Lower leg skin (tissue), 4 donors: ENCODE results near the gene DVL1. TPM values are rescaled to one million over a fixed set of nuclear protein-coding genes. Genes with fewer than 3 reads are reported as not detected.

Experiments
- DNase-seq, 2 donors: peaks; one replicate each; pipeline ENCODE4 v3.0.0-alpha.2; 2019; ENCODE audit warnings: low spot score in 2 of 2
- H3K4me3 ChIP-seq: fragments of 200-600 bp; sonication (generic); 2 replicates; pipeline ENCODE4 v1.5.1; 2017; ENCODE audit warnings: mild to moderate bottlenecking, low read depth; ENCODE audit not compliant: poor library complexity, severe bottlenecking
- CTCF ChIP-seq, 3 donors: fragments of 450-650 bp; IDR thresholded peaks; one replicate each; pipeline ENCODE4 v1.5.1; 2016; ENCODE audit warnings: antibody characterized with exemption in 3 of 3, mild to moderate bottlenecking in 3 of 3, moderate library complexity in 2 of 3
- POLR2A ChIP-seq, 2 donors: fragments of 450-650 bp; IDR thresholded peaks; one replicate each; pipeline ENCODE4 v1.6.1; 2016 to 2017; ENCODE audit warnings: antibody characterized with exemption in 2 of 2, mild to moderate bottlenecking in 1 of 2, moderate library complexity in 1 of 2
- WGBS, 2 donors: methylation state at CpG; one replicate each; pipeline ENCODE4 v1.1.5; 2018; 5-methylcytosine and 5-hydroxymethylcytosine counted together
- intact Hi-C: fragments of 100-400 bp; cut with DNase I; formaldehyde crosslinking; loops from one replicate; pipeline ENCODE4 v1.15.0; 2023; ENCODE audit warnings: low total_unique reads
- total RNA-seq, 4 donors: library from RNA; depleted of rRNA; stranded (reverse); fragments of >200 nt; gene quantifications; one replicate each; pipeline ENCODE4 v1.1.0, GENCODE V29; 2016

DVL1 gene
- total RNA-seq, 4 donors from 2014 or later = 92.0 to 163 (median 113) TPM

- no peak overlapping the region for H3K4me3 ChIP-seq
- DNase-seq = no peak
- 36 to 49% methylated on average over 6 of the region's 6 CpGs for WGBS, 2 donors
- TF ChIP-seq CTCF (IDR thresholded peaks at IDR 0.05) (no peak), POLR2A (IDR thresholded peaks at IDR 0.05) (no peak)
- intact Hi-C loops = no loop called here
Observed at GRCh38 chr1:1359308-1359663, 10.1 kb upstream of the DVL1 start.

GRCh38 chr1:1358433-1359271, 9.4 kb upstream of the DVL1 start, which contains the start of gene MXRA8:
Gene MXRA8 (minus strand): TSS chr1:1358555. CDS start chr1:1358504, 51 bp downstream.
- H3K4me3 ChIP-seq = peak within 1 kb of the TSS; percentile 36
- TF ChIP-seq POLR2A (IDR thresholded peaks at IDR 0.05) = no peak
- no peak for TF ChIP-seq CTCF (IDR thresholded peaks at IDR 0.05)
- DNase-seq = no peak
- WGBS, 2 donors = 29 to 31% methylated on average over 23 to 27 of the region's 29 CpGs
- intact Hi-C loops = no loop called here

- intact Hi-C loops = no loop called here
- 26 to 31% methylated on average over 17 of the region's 18 CpGs for WGBS, 2 donors
- TF ChIP-seq POLR2A (IDR thresholded peaks at IDR 0.05) (no peak), CTCF (IDR thresholded peaks at IDR 0.05) (no peak)
- H3K4me3 ChIP-seq = peak overlapping the region; percentile 36
- no peak for DNase-seq
Observed at GRCh38 chr1:1357871-1358432, 8.7 kb upstream of the DVL1 start.

- WGBS, 2 donors = 51 to 53% methylated on average over 13 to 21 of the region's 26 CpGs
- DNase-seq = no peak
- intact Hi-C loops = no loop called here
- H3K4me3 ChIP-seq = peak overlapping the region; percentile 36
- no peak for TF ChIP-seq CTCF (IDR thresholded peaks at IDR 0.05)
Observed at GRCh38 chr1:1356796-1357401, 7.7 kb upstream of the DVL1 start.

- intact Hi-C loops = no loop called here
- WGBS, 2 donors = 32 to 44% methylated on average over 8 of the region's 8 CpGs
- DNase-seq = no peak
- no peak for TF ChIP-seq POLR2A (IDR thresholded peaks at IDR 0.05)
- TF ChIP-seq CTCF (IDR thresholded peaks at IDR 0.05) = no peak
- H3K4me3 ChIP-seq = no peak overlapping the region
Observed at GRCh38 chr1:1356166-1356795, 7.1 kb upstream of the DVL1 start.
